Inflammatory macrophage treated with lipopolysaccharide for 1 hour (primary cell): ENCODE data around the gene NFAT5.
A peak's percentile ranks its signal among the peaks of the same experiment; 100 is the strongest.
"Not testable (repeated sequence)": the region's sequence is repeated elsewhere in the genome, so short reads cannot be mapped to it uniquely, and the experiment has no call there.

ENCODE experiments used
- DNase-seq, 2 donors: peaks; one replicate each; pipeline ENCODE4 v3.0.0-alpha.2; 2020 to 2022

Gene NFAT5, protein sequence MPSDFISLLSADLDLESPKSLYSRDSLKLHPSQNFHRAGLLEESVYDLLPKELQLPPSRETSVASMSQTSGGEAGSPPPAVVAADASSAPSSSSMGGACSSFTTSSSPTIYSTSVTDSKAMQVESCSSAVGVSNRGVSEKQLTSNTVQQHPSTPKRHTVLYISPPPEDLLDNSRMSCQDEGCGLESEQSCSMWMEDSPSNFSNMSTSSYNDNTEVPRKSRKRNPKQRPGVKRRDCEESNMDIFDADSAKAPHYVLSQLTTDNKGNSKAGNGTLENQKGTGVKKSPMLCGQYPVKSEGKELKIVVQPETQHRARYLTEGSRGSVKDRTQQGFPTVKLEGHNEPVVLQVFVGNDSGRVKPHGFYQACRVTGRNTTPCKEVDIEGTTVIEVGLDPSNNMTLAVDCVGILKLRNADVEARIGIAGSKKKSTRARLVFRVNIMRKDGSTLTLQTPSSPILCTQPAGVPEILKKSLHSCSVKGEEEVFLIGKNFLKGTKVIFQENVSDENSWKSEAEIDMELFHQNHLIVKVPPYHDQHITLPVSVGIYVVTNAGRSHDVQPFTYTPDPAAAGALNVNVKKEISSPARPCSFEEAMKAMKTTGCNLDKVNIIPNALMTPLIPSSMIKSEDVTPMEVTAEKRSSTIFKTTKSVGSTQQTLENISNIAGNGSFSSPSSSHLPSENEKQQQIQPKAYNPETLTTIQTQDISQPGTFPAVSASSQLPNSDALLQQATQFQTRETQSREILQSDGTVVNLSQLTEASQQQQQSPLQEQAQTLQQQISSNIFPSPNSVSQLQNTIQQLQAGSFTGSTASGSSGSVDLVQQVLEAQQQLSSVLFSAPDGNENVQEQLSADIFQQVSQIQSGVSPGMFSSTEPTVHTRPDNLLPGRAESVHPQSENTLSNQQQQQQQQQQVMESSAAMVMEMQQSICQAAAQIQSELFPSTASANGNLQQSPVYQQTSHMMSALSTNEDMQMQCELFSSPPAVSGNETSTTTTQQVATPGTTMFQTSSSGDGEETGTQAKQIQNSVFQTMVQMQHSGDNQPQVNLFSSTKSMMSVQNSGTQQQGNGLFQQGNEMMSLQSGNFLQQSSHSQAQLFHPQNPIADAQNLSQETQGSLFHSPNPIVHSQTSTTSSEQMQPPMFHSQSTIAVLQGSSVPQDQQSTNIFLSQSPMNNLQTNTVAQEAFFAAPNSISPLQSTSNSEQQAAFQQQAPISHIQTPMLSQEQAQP (N-terminal part only)

DNA sequence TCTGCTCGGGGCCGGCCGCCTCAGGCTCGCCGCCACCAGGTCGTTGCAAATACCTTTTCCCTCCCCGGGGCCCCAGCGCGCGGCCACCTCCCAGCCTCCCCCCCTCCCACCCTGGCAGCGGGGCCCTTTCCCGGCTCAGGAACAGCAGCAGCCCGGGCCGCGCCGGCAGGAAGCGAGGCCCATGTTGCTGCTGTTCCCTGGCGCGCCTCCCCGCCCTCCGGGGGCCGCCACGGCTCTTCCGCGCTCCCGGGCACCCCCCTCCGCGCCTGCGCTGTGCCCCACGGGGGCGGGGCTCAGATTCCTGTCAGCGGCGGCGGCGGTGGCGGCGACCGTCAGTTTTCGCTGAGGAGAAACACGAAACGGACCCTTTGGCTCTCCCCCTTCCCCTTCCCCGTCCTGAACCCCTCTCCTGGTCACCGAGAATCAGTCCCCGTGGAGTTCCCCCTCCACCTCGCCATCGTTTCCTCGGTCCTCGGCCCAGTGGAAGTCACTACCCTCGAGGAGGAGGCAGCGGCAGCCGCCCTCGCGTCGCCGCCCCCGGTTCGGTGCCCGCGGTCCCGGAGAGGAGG lies at the start of gene NFAT5:
Gene NFAT5 (plus strand): TSS at position 296 of the 569 bp plus-strand sequence. CDS start 336 bp downstream, outside the sequence.
- DNase-seq = peak; percentile 70 to 94

DNA sequence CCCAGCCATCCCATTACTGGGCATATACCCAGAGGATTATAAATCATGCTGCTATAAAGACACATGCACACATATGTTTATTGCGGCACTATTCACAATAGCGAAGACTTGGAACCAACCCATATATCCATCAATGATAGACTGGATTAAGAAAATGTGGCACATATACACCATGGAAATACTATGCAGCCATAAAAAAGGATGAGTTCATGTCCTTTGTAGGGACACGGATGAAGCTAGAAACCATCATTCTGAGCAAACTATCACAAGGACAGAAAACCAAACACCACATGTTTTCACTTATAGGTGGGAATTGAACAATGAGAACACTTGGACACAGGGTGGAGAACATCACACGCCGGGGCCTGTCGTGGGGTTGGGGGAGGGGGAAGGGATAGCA lies 47.9 kb upstream of the NFAT5 start:
- DNase-seq = not testable (repeated sequence)

DNA sequence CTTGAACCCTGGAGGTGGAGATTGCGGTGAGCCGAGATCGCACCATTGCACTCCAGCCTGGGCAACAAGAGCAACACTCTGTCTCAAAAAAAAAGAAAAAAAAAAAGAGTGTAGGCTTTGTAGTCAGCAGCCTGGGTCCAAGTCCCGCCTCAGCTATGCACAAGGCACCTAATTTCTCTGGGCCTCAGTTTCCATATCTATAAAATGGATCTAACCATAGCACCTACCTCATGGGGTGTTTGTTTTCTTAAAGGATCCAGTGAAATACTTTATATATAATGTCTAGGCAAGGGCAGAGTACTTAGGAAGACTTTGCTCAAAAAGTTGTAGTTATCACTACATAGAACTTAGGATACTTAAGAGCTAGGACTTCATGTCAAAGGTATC lies 45.4 kb upstream of the NFAT5 start:
- DNase-seq = no peak

DNA sequence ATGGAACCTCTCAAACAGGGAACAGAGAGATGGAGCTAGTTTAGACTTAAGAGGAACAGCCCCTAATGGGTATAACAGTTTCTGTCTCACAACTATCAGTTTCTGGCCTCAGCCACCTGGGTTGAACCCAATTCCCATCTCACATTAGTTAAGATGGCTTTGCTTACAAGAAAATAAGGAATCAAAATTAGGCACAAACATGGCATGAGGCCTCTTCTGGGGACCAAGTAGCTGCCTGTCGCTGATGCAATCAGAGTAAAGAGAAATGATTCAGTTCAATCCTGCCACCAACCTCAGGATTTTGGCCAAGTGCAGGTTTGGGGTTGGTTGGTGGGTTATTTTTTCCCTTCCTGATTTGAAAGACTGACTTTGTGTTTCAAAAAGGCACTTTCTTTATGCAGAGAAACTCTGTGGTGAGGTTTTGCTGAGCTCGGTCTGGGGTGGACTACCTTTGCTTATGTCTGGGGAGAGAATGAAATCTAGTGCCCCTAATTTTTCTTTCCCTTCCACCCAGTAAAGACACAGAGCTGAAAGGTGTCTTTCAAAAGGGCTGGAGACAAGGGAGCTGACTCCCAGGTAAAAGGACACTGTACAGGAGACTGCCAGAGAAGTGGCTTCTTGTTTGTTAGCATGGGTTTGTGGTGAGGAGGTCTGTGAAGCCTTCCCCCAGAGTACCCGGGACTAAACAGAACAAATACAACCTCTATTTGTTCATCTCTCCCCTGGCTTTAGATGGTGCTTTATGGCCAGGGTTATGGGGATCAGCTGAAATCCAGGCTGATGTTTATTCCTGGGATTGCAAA lies 44.8 kb upstream of the NFAT5 start:
- DNase-seq = no peak

DNA sequence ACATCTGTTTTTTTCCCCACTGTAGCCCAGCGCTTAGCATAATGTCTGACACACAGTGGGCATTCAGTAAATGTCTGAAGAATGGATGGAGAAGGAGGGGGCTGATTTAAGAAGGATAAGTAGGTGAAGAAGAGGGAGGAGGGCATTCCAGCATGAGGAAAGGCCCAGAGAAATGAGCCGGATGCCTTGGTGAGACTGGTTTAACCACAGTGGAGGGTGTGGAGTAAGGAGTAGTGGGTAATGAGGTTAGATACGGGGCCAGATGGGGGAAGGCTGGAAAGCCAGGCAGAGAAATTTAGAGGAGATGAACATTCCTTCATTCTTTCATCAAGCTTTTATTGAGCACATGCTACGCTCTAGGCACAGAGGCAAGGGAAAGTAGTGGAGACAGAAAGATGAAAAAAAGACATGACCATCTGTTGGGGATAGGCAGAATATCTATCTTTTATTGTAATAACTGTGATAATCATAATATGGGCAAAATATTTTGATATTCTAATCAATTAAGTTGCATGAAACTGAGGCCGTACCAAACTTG lies 43.7 kb upstream of the NFAT5 start:
- no peak for DNase-seq

DNA sequence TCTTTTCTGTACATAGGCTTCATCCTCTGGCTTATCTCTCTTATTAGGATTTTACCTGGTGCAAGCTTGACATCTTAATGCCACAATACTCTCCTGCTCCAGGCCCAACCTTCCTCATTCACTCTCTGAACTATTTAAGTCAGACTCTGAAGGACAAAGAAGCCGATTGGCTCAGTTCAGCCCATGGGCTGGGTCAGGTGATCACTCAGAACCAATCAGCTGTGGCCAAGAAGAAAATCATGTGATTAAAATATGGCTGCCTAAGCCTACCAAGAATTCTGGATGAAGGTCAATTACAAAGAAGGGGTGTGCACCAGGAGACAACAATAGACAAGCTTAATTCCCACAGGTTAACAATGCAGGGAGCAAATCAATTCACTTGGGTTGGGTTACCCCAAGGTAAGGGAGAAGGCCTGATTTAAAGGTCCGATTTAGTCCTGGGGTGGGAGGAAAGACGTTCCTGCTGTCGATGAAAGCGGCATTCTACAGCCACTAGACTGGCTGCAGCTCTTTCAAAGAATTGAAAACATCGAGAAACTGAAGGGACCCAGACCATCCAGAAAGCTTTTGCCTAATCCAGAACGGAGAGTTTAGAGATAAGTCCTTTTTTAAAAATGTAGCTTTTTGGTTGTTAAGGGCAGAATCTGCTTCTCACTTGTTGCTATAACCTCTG lies 42.9 kb upstream of the NFAT5 start:
- no peak for DNase-seq

DNA sequence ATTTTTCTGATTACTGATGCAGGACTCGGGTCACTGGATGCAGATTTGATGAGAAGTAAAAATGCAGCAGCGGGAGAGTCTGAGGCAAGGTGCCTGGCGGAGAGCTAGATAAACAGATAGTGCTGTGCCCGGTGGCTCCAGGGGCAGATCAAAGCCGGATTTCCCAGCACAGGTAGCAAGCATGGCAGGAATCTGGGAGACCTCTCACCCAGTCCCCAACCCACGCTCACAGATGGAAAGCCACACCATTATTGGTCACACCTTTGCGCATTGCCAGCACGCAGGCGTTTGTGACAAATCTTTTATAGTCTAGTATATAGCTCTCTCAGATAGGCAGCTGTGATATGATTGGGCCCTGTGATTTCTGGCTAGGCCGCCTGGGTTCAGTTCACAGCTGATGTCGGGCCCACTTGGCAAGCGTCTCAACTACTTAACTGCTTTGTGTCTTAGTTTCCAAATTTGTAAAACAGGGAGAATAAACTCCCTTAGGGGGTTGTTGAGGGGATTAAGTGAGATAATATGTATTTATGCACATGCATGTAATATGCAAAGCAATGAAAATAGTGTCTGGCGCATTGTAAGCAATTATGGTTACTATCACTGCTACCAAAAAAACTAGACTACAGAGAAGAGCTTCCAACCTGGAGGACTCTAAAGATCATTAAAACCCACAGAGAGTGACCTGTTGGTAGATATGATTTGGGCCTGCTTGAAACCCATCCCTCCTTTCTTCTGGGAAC lies 42.0 kb upstream of the NFAT5 start:
- no peak for DNase-seq

DNA sequence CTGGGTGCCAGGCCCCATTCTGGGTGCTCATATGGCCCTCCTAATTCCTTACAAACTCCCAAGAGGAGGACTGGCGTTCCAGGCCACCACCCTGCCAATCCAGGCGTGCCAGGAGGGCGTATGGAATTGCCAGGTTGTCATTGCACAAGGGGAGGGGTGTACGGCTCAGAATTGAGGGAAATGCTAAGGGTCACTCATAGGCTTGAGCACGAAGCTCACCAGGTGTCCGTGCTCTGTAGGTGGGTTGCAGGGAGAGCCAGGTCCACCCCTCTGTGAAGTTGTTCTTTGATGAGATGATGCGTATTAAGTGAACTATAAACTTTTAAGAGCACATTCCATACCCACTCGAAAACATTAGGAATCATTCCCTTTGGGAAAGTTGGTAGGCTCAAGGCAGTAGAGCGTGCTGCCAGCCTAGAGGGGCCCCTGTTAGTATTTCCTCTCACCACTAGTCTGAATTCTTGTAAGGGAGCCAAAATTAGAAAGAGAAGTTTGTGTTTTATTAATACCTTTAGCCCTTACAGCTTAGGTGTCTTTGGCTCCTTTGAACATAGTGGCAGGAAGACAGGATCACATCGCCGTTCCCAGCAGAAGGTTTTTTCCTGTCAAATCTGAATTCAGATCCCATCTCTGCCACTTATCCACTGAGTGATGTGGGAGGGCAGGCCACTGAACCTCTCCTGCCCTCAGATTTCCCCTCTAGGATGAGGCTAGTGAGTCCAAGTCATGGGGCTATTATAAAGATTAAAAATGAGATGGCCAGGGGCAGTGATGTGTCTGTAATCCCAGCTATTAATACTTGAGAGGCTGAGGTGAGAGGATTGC lies 38.7 kb upstream of the NFAT5 start:
- DNase-seq = no peak

DNA sequence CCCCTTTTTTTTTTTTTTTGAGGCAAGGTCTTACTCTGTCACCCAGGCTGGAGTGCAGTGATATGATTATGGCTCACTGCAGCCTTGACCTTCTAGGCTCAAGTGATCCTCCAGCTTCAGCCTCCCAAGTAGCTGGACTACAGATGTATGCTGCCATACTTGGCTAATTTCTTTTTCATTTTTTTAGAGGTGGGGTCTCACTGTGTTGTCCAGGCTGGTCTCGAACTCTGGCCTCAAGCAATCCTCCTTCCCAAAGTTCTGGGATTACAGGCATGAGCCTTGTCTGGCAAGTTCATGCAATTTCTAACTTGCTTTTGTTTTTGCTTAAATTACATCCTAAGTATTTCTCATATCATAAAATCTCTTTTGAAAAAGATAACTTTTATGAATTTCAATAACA lies 33.8 kb upstream of the NFAT5 start:
- no peak for DNase-seq

DNA sequence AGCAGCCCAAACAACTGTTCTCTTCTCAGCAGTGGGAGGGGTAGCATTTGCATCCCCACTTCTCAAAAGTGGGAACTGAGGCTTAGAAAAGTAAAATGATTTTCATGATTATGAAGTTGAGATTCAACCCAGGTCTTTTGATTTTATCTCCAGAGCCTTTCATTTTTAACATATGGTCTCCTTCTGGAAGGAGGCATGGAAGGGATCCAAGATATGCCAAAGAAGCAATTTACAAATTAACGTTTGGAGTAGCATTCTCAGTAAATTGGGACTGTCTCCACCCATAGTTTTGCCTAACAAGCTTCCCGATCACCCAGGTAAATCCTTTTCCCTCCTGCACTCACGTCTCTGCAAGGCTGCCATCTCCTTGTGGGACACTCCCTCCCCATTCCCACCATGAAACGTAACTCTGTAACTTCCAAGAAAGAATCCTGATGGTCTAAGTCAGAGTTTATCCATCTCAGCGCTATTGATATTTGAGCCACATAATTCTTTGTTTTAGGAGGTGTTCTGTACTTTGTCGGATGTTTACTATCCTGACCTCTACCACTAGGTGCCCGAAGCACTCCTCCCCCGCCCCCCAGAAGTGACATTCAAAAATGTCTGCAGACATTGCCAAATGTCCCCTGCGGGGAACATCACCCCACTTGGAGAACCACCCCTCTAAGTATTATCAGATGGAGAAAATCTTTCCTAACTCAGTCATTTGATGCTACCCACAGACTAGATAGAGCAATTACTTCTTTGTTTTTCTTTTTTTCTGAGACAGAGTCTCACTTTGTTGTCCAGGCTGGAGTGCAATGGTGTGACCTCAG lies 32.9 kb upstream of the NFAT5 start:
- no peak for DNase-seq

DNA sequence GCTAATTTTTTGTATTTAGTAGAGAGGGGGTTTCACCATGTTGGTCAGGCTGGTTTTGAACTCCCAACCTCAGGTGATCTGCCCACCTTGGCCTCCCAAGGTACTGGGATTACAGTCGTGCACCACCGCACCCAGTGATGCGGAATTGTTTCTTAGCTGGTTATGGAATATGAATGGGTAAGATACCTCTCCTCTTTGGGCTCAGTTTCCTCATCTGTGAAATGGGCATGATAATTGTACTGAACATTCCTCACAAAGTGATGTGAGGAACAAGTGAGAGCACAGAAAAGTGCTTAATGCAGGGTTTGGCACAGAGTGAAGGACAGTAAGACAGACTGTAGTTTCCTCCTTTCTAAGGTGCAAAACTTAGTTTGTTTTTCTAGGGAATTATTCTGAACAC lies 31.0 kb upstream of the NFAT5 start:
- no peak for DNase-seq

DNA sequence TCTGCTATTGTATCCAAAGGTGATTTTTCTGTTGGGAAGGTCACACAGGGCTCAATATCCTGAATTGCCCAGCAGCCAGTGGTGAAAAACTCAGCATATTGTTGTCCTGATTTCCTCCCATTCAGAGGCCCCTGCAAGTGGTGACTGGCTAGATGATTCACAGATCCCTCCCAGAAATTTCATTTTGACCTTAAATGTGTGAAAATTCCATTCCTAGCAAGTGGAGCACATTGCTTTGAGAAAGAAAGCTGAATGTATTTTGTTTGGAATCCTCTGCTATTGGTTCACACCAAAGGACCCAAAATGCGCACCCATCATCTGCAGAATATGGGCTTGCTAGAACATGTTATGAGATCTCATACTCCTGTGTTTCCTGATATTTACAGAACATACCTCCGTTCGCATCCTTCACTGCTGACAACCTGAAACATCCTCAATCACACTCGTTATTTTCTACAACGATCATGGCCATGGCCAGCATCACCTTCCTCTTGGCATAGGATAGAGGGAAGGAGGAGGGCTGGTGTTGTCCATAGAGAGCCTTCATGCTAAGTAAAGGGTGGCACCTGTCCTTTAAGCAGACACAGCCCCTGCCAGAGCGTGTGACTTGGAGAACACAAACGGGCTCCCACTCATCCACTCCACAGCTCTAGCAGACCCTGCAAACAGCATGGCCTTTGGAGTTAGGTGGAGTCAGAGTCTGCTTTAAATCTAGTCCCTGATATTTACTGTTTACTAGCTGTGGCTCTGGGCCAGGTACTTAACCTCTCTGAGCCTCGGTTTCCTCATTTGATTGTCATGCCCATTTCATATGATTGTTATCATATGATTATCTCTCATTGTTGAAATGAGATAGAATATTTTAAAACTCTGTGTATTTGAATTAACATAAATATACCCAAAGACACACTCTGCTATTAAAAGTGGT lies 30.4 kb upstream of the NFAT5 start:
- DNase-seq = no peak

DNA sequence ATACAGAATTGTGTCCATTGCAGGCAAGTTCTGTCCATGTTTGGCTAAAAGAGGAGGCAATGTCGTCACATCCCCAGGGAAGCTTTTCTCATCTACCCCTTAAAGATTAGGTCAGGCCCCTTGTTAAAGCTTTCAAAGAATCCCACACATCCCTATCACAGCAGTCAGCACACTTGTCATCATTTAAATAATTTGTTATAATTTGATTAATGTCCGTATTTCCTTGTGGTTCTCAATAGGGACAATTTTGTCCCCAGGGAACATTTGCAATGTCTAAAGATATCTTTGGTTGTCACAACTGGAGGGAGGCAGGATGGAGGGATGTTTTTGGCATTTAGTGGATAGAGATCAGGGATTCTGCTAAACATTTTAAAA lies 28.1 kb upstream of the NFAT5 start:
- no peak for DNase-seq

DNA sequence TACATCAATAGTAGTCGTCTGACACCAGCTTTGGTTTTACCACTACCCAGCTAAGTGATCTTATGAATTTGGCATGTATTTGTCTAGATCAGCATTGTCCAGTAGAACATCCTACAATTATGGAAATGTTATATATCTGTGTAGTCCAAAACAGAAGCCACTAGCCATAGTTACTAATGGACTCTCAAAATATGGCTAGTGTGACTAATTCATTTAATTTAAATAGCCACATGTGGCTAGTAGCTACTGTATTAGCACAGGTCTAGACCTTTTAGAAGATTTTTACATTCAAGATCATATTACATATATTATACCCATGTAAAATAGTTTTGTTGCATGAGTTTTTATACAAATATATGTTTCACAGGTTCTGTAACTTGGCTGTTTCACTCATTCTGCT lies 27.0 kb upstream of the NFAT5 start:
- DNase-seq = no peak

DNA sequence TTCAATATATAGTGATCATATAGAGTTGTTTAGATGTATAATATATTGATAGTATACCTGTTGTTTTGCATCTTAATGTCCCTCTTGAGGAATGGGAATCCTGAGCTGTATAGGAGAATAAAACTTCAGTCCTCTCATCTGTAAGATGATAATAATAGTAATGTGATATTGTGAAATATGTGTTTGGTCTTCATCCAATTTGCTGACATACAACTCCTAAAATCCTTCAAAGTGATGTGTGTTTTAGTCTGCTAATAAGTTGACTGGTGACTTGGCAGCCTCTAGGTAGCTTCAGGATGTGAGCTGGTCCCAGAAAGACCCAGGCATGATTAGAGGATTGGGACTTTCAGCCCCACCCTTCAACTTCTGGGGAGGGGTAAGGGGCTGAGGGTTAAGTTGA lies 22.8 kb upstream of the NFAT5 start:
- no peak for DNase-seq

DNA sequence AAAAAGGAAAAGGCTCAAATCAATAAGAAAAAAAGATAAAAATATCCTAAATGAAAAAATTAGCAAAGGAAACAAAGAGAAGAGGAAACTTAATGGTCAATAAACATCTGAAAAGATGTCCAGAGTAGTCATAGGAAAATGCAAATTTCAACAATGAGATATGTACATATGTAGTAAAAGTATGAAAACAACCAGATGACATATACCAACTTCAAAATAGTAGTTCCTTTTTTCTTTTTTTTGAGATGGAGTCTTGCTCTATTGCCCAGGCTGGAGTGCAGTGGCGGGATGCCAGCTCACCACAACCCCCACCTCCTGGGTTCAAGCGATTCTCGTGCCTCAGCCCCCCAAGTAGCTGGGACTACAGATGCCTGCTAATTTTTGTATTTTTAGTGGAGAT lies 21.7 kb upstream of the NFAT5 start:
- DNase-seq = no peak

DNA sequence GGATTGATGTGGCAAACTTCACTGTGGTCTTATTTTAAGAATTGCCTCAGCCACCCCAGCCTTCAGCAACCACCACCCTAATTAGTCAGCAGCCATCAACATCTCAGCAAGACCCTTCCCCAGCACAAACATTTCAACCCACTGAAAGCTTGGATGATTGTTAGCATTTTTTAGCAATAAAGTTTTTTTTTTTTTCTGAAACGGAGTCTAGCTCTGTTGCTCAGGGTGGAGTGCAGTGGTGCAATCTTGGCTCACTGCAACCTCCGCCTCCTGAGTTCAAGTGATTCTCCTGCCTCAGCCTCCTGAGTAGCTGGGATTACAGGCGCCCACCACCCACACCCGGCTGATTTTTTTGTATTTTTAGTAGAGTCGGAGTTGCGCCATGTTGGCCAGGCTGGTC lies 19.1 kb upstream of the NFAT5 start:
- not testable (repeated sequence) for DNase-seq

DNA sequence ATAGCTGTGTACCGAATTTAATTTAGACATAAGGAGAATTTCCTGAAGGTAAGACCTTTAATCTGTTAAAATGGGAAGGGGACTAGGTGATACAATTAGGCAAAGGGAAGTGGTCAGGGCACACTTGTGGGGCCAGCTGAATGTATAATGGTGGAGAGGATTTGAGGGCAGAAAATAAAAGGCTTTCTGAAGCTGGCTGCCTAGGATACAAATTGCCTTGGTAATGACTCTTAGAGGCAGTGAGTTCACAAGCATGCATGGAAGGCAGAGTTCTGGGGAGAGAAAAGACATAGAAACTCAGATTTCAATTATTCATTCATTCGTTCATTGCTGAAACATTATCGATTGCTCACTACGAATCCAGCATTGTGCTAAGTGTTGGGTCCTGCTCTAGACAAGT lies 12.4 kb upstream of the NFAT5 start:
- DNase-seq = no peak
